Kasumi-1 (cell line): ENCODE data around the gene CNP.
"Not testable (repeated sequence)": the region's sequence is repeated elsewhere in the genome, so short reads cannot be mapped to it uniquely, and the experiment has no call there.

Experiments
- DNase-seq, 2 experiments: peaks; one replicate each; lab custom pipeline; 2025; lab: John Stamatoyannopoulos, UW

The CNP gene

DNA sequence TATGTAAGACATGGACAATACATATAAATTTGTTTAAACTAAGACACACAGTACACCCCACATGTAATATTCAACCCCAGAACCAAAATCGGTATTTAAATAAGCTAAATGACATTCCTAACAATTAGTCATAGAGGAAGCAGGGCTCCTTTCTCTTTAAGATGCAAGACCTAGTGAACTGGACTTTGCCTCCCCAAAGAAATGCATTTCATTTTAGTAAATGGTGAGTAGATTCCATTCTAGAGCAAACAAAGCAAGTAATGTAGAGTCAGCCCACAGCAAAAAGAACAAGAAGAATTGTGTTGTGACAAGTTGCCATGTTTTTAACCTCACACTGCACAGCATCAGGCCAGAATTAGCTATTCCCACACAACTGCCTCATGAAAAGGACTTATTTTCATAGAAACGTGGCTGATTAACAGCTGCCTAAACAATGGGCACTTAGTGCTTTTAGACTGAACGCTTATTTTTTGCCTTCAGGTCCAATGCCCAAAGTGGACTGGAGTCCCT, 36.3 kb downstream of the CNP start:
- no peak for DNase-seq

GRCh38 chr17:42005166-42005565, 38.6 kb downstream of the CNP start:
- DNase-seq = no peak

- DNase-seq = peak in 1 of 2 experiments; percentile 4
These were observed 42.6 kb downstream of the CNP start for GRCh38 chr17:42009170-42009569.

- peak; percentile 40 to 66 for DNase-seq
These were observed 43.7 kb downstream of the CNP start for GRCh38 chr17:42010266-42010680.

DNA sequence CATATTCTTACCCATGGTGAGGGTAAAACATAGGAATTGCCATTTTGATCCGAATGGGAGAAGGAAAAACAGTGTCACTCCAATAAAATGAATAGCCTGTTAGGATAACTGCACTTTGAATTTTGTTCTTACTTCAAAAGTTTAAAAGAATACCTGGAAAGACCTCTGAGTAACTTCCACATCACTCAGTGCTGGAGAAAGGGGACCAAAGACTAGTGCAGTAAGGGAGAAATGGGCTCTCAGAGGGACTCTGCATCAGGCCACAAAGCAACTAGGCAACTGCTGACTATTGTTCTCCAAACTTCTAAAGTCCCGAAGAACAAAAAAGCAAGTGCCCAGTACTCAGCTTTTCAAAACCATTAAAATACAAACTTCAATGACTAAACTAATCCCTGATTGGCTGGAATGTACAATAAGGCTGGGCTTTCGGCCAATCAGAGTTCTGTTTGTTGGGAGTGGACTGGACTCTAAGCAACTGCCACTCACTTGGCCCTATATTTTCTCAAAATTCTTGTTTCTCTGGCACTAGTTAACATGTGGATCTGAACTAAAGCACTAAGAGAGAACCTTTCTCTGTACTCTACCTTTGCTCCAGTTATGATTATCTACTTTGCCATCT, 44.4 kb downstream of the CNP start:
- peak in 1 of 2 experiments; percentile 6 for DNase-seq

GRCh38 chr17:42012363-42012762, 45.8 kb downstream of the CNP start:
- DNase-seq = not testable (repeated sequence)

GRCh38 chr17:42013740-42014139, 47.1 kb downstream of the CNP start:
- not testable (repeated sequence) for DNase-seq

DNA sequence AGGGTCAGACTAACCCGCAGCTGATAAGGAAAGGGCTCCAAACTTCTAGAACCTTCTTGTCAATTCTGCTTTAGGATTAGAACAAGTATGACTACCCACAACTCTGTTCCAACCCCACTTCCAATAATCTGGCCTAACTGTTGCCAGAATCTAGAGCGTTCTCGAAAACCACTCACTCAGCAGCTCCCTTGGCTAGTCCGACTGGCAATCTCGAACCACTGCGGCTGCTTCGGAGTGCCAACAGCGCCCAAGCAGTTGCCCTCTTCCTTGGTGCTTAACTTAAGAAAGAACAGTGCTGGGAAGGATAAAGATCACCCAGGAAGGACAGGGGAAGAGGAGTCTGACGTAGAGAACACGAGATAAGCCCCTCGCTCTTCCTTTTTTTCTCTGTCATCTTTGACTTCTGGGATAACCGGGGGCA, 49.8 kb downstream of the CNP start:
- peak in 1 of 2 experiments; percentile 36 for DNase-seq

- DNase-seq = peak; percentile 92 to 93
These were observed 50.6 kb downstream of the CNP start, which contains the start of gene DNAJC7 for GRCh38 chr17:42016941-42017865. DNAJC7 (minus strand) TSS chr17:42017439; CDS start chr17:42017416, 23 bp downstream.

GRCh38 chr17:42017866-42018200, 51.2 kb downstream of the CNP start:
- DNase-seq = peak in 1 of 2 experiments; percentile 51

DNA sequence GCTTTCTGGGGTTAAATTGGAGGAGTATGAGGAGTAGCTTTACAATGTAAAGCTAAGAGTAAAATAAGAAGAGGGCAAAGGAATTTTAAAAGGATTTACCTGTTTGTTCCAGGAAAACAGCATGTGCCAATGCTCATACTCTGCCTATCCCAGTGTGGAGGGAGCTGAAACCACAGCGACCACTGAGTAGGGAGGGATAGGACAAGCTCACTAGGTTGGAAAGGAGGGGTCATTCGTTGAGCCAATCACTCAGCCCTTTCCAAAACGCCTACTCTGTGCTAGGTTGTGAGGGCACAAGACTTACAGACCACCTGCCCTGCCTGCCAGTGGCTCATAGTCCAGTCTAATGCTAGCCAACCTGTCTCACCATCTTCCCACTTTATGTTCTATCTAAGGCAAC, 51.7 kb downstream of the CNP start:
- DNase-seq = peak; percentile 24 to 34

DNA sequence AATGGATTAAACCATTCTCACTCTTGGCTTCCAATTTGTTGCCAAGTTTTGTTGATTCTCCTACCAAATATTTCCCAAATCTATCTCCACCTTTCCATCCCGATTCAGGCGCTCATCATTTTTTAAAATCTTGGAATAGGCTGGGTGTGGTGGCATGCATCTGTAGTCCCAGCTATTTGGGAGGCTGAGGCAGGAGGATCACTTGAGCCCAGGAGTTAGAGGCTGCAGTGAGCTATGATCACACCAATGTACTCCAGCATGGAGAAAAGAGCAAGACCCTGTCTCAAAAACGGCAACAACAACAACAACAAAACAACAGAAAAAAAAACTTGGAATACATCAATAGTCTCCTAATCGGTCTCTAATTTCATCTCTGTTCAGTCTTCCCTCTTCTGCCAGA, 52.4 kb downstream of the CNP start:
- DNase-seq = no peak

GRCh38 chr17:42019509-42020404, 53.2 kb downstream of the CNP start, which contains the start of gene NKIRAS2:
NKIRAS2 (plus strand) TSS chr17:42020090; CDS start chr17:42021578, 1,488 bp downstream.
- DNase-seq = peak; percentile 85 to 93

- not testable (repeated sequence) for DNase-seq
These were observed 54.2 kb downstream of the CNP start for GRCh38 chr17:42020845-42021244.

- peak; percentile 66 to 76 for DNase-seq
These were observed 57.1 kb downstream of the CNP start for GRCh38 chr17:42023524-42024349.

DNA sequence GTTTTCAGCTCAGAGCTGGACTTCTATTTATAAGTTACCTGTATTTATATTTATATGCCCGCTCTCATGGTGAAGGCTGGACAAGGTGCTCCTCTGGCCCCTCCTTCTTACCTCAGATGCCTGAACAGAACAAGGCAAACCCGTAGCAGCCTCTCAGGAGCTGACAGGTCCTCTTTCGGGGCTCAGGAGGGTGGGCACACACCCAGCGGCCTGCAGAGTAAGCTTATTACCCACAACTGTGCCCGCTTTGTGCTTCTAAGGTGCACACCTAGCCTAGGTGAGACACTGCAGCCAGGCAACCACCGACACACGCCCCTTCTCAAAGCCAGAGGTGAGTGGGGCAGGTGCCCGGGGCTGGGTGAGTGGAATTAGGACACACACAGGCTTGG, 58.6 kb downstream of the CNP start:
- DNase-seq = no peak

GRCh38 chr17:42025936-42026335, 59.3 kb downstream of the CNP start:
- DNase-seq = no peak

GRCh38 chr17:42026857-42027589, 60.4 kb downstream of the CNP start:
- DNase-seq = no peak
